Mucosa of rectum (tissue), 2 donors: Measurements from ENCODE around the gene TUT7.

ENCODE experiments used
- H3K27ac ChIP-seq, 2 donors: one replicate each; pipeline ENCODE4 v1.7.0; 2013; ENCODE audit warnings: inconsistent platforms in 2 of 2, low read depth in 2 of 2, low read length in 2 of 2
- H3K27me3 ChIP-seq, 2 donors: one replicate each; pipeline ENCODE4 v1.7.0; 2013; ENCODE audit warnings: low read length in 2 of 2; ENCODE audit not compliant: control insufficient read depth in 2 of 2, insufficient read depth in 2 of 2
- H3K36me3 ChIP-seq, 2 donors: one replicate each; pipeline ENCODE4 v1.7.0; 2013; ENCODE audit warnings: low read length in 2 of 2; ENCODE audit not compliant: control insufficient read depth in 2 of 2, insufficient read depth in 2 of 2
- H3K4me1 ChIP-seq, 2 donors: one replicate each; pipeline ENCODE4 v1.7.0; 2013; ENCODE audit warnings: low read length in 2 of 2, mild to moderate bottlenecking in 1 of 2; ENCODE audit not compliant: control insufficient read depth in 2 of 2, insufficient read depth in 2 of 2
- H3K4me3 ChIP-seq, 2 donors: one replicate each; pipeline ENCODE4 v1.7.0; 2013; ENCODE audit warnings: low read length in 2 of 2
- H3K9ac ChIP-seq, 2 donors: one replicate each; pipeline ENCODE4 v1.7.0; 2013; ENCODE audit warnings: low read length in 2 of 2, low read depth in 1 of 2, mild to moderate bottlenecking in 1 of 2
- H3K9me3 ChIP-seq, 2 donors: one replicate each; pipeline ENCODE4 v1.7.0; 2013; ENCODE audit warnings: low read length in 2 of 2; ENCODE audit not compliant: control insufficient read depth in 2 of 2
- donor health status: healthy.
- donor health status: Normal muscosa, but diverticular disease.

Gene TUT7

GRCh38 chr9:86248746-86249145 is 105.5 kb downstream of the TUT7 start:
- H3K4me3 ChIP-seq, result no peak overlapping the region
- H3K27ac ChIP-seq, result no peak overlapping the region
- no peaks in the 10 kb centered on the region for H3K36me3 ChIP-seq
- H3K27me3 ChIP-seq, result no peaks in the 10 kb centered on the region
- H3K9ac ChIP-seq, result no peak overlapping the region
- peaks cover 0 to 2% of the 10 kb centered on the region in 2 donors for H3K9me3 ChIP-seq
- H3K4me1 ChIP-seq, result no peaks in the 10 kb centered on the region

- Histone ChIP-seq H3K4me3 (no peak overlapping the region), H3K9me3 (no peaks in the 10 kb centered on the region), H3K4me1 (no peaks in the 10 kb centered on the region), H3K27ac (no peak overlapping the region), H3K27me3 (no peaks in the 10 kb centered on the region), H3K9ac (no peak overlapping the region), H3K36me3 (no peaks in the 10 kb centered on the region)
Measured at GRCh38 chr9:86246752-86247161, 107.5 kb downstream of the TUT7 start.

- Histone ChIP-seq H3K9me3 (no peaks in the 10 kb centered on the region), H3K27ac (no peak overlapping the region), H3K4me1 (no peaks in the 10 kb centered on the region), H3K9ac (no peak overlapping the region), H3K4me3 (no peak overlapping the region), H3K36me3 (no peaks in the 10 kb centered on the region), H3K27me3 (no peaks in the 10 kb centered on the region)
Measured at GRCh38 chr9:86242071-86242470, 112.1 kb downstream of the TUT7 start.

GRCh38 chr9:86241216-86241615 is 113.0 kb downstream of the TUT7 start:
- no peaks in the 10 kb centered on the region for H3K36me3 ChIP-seq
- H3K4me1 ChIP-seq, result no peaks in the 10 kb centered on the region
- H3K27me3 ChIP-seq, result no peaks in the 10 kb centered on the region
- no peak overlapping the region for H3K9ac ChIP-seq
- no peak overlapping the region for H3K4me3 ChIP-seq
- H3K27ac ChIP-seq, result no peak overlapping the region
- H3K9me3 ChIP-seq, result no peaks in the 10 kb centered on the region

GRCh38 chr9:86238861-86239770 is 115.1 kb downstream of the TUT7 start:
- H3K9me3 ChIP-seq, result no peaks in the 10 kb centered on the region
- no peak overlapping the region for H3K4me3 ChIP-seq
- H3K4me1 ChIP-seq, result no peaks in the 10 kb centered on the region
- H3K27me3 ChIP-seq, result no peaks in the 10 kb centered on the region
- H3K9ac ChIP-seq, result no peak overlapping the region
- H3K27ac ChIP-seq, result no peak overlapping the region
- no peaks in the 10 kb centered on the region for H3K36me3 ChIP-seq
